RWPE2 (cell line): ENCODE results near the gene IGF2R.

Experiments
- ATAC-seq: fragments of 200-7000 bp; cut with Tn5 transposase; 3 replicates; pipeline ENCODE4 v1.9.1; 2021; ENCODE audit warnings: low read depth
- DNase-seq: peaks from one replicate; pipeline ENCODE4 v3.0.0-alpha.2; 2020; ENCODE audit warnings: low spot score
- H3K27ac ChIP-seq: fragments of 450-650 bp; 2 replicates; pipeline ENCODE4 v1.5.1; 2017; ENCODE audit warnings: mild to moderate bottlenecking; ENCODE audit not compliant: poor library complexity, severe bottlenecking
- H3K27me3 ChIP-seq: fragments of 250-450 bp; sonication (Bioruptor Pico); 2 replicates; pipeline ENCODE4 v1.5.1; 2021; ENCODE audit warnings: mild to moderate bottlenecking, moderate library complexity; ENCODE audit not compliant: insufficient read depth, poor library complexity, severe bottlenecking
- H3K36me3 ChIP-seq: fragments of 250-450 bp; sonication (Bioruptor Pico); 2 replicates; pipeline ENCODE4 v1.5.1; 2020; ENCODE audit warnings: low read depth, mild to moderate bottlenecking, moderate library complexity
- H3K4me1 ChIP-seq: fragments of 250-450 bp; sonication (Bioruptor Pico); 2 replicates; pipeline ENCODE4 v1.5.1; 2021; ENCODE audit warnings: mild to moderate bottlenecking, moderate library complexity; ENCODE audit not compliant: insufficient read depth, poor library complexity, severe bottlenecking
- H3K4me3 ChIP-seq: fragments of 250-450 bp; sonication (Bioruptor Pico); 2 replicates; pipeline ENCODE4 v1.5.1; 2021; ENCODE audit warnings: mild to moderate bottlenecking, moderate library complexity; ENCODE audit not compliant: severe bottlenecking
- H3K9me3 ChIP-seq: fragments of 250-450 bp; sonication (Bioruptor Pico); 2 replicates; pipeline ENCODE4 v1.5.1; 2021; ENCODE audit warnings: mild to moderate bottlenecking, moderate library complexity; ENCODE audit not compliant: severe bottlenecking
- TF ChIP-seq, protein P1 (sequence below): fragments of 450-650 bp; IDR thresholded peaks from one replicate; pipeline ENCODE4 v1.5.1; 2017; ENCODE audit warnings: mild to moderate bottlenecking, moderate library complexity; ENCODE audit not compliant: poor library complexity, severe bottlenecking

The IGF2R gene

DNA sequence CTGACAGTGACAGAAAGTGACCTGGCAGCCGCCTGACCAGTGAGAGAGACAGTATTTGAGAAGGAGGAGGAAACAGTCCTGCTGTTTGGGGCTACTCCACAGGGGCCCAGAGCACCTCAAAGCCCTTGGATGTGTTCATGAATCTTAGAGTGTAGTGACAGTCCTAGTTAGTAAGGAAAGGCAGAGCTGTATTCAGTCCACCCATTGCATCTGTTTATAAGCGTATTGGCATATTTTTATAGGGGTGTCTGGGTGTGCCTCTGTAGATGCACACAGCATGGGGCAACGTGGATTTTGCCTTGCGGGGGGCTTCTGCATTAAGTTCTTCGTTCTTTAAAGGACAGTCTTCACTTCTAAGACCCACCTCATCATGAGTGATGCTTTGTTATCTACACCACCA lies 108.1 kb downstream of the IGF2R start:
- peaks cover 94% of the 10 kb centered on the region for H3K36me3 ChIP-seq
- TF ChIP-seq, protein P1, sequence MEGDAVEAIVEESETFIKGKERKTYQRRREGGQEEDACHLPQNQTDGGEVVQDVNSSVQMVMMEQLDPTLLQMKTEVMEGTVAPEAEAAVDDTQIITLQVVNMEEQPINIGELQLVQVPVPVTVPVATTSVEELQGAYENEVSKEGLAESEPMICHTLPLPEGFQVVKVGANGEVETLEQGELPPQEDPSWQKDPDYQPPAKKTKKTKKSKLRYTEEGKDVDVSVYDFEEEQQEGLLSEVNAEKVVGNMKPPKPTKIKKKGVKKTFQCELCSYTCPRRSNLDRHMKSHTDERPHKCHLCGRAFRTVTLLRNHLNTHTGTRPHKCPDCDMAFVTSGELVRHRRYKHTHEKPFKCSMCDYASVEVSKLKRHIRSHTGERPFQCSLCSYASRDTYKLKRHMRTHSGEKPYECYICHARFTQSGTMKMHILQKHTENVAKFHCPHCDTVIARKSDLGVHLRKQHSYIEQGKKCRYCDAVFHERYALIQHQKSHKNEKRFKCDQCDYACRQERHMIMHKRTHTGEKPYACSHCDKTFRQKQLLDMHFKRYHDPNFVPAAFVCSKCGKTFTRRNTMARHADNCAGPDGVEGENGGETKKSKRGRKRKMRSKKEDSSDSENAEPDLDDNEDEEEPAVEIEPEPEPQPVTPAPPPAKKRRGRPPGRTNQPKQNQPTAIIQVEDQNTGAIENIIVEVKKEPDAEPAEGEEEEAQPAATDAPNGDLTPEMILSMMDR = no peak
- ATAC-seq = no peak
- no peaks in the 10 kb centered on the region for H3K4me1 ChIP-seq
- H3K4me3 ChIP-seq = no peak overlapping the region
- no peak overlapping the region for H3K27ac ChIP-seq
- no peak for DNase-seq
- H3K27me3 ChIP-seq = no peaks in the 10 kb centered on the region
- no peaks in the 10 kb centered on the region for H3K9me3 ChIP-seq

DNA sequence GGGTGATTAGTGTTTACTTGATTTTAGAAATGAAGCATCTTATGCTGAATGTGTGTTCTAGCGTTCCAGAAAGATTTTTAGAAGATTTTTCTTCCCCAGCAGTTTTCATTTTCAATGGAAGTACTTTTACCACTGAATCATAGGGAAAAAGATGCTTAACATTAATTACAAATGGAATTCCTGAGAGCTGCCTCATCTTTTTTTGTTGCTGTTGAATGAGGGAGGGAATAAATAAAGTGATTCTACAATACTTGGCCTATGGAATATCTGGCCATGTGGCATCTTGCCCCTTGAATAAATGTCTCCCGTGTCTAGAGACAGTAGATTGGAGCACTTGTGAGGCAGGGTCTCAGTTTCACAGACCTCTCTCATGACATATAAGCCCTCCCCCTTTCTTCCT lies 108.6 kb downstream of the IGF2R start:
- no peaks in the 10 kb centered on the region for H3K27me3 ChIP-seq
- no peak overlapping the region for H3K4me3 ChIP-seq
- no peak overlapping the region for H3K27ac ChIP-seq
- DNase-seq (no peak), ATAC-seq (no peak)
- TF ChIP-seq, protein P1 = no peak
- no peaks in the 10 kb centered on the region for H3K9me3 ChIP-seq
- H3K4me1 ChIP-seq = no peaks in the 10 kb centered on the region
- peaks cover 92% of the 10 kb centered on the region for H3K36me3 ChIP-seq

DNA sequence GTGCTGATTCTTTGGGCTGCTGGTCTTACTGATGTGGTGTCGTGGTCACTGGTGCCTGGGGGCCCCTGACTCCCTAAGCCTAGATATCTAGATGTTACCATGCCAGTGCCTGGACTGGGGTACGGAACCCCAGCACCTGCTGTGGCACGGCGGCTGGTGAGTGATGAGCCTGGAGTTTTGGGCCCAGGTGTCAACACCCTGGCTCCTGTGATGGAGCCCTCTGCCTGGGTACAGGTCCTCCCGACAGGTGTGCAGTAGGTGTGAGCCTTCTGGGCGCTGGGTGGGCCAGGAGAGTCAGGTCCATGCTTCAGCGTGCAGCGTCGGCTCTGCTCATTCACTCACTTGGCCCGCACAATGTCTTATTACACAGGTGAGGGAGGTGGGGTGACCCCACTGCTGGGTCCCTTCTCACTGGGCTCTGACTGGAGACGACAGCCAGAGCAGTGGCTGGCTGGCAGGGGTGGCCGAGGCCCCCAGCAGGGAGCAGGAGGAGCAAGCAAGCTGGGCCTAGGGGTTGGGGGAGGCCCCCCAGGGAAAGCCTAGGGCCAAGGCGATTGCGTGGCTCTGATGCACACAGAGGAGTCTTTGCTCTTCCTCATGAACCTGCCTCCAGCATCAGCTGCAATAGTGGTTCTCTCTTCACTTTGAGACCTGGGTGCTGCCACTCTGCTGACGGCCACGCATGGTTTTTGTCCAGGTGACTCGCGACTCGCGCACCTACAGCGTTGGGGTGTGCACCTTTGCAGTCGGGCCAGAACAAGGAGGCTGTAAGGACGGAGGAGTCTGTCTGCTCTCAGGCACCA lies 110.2 kb downstream of the IGF2R start:
- no peak for ATAC-seq
- H3K36me3 ChIP-seq = peaks cover 84% of the 10 kb centered on the region
- no peak for DNase-seq
- no peaks in the 10 kb centered on the region for H3K27me3 ChIP-seq
- TF ChIP-seq, protein P1 = no peak
- no peak overlapping the region for H3K27ac ChIP-seq
- no peaks in the 10 kb centered on the region for H3K4me1 ChIP-seq
- no peak overlapping the region for H3K4me3 ChIP-seq
- no peaks in the 10 kb centered on the region for H3K9me3 ChIP-seq

GRCh38 chr6:160079686-160080043 lies 110.8 kb downstream of the IGF2R start:
- DNase-seq (no peak), ATAC-seq (no peak)
- Histone ChIP-seq H3K36me3 (peaks cover 82% of the 10 kb centered on the region), H3K4me3 (no peak overlapping the region), H3K27ac (no peak overlapping the region), H3K9me3 (no peaks in the 10 kb centered on the region), H3K27me3 (no peaks in the 10 kb centered on the region), H3K4me1 (no peaks in the 10 kb centered on the region)
- TF ChIP-seq, protein P1 = no peak

DNA sequence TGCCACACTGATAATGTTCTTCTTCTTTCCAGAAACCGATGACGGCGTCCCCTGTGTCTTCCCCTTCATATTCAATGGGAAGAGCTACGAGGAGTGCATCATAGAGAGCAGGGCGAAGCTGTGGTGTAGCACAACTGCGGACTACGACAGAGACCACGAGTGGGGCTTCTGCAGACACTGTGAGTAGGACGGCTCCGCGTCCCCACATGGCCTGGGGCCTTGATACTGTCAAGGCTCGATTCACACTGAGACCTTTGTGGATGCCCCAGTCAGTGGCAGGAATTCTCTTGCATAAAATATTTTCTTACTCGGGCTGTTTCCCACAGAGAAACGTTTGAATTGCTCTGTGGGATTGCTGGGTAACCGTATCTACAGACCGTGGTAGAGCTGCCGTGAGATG lies 111.2 kb downstream of the IGF2R start:
- TF ChIP-seq, protein P1 = no peak
- DNase-seq (no peak), ATAC-seq (no peak)
- H3K4me1 ChIP-seq = no peaks in the 10 kb centered on the region
- H3K27ac ChIP-seq = no peak overlapping the region
- H3K9me3 ChIP-seq = no peaks in the 10 kb centered on the region
- H3K4me3 ChIP-seq = no peak overlapping the region
- H3K36me3 ChIP-seq = peaks cover 81% of the 10 kb centered on the region
- H3K27me3 ChIP-seq = no peaks in the 10 kb centered on the region
